KOPT-K1 (cell line): Measurements from ENCODE around the gene POLN.

Experiments
- H3K27ac ChIP-seq: fragments of 200-600 bp; sonication (generic); 2 replicates; pipeline ENCODE4 v1.5.1; 2016; ENCODE audit warnings: antibody characterized with exemption, mild to moderate bottlenecking, low read depth, low read length; ENCODE audit not compliant: poor library complexity, severe bottlenecking
- H3K36me3 ChIP-seq: fragments of 200-600 bp; sonication (generic); 2 replicates; pipeline ENCODE4 v1.5.1; 2017; ENCODE audit warnings: antibody characterized with exemption, mild to moderate bottlenecking, low read length, moderate library complexity; ENCODE audit not compliant: insufficient read depth
- H3K9me3 ChIP-seq: fragments of 200-600 bp; sonication (generic); 2 replicates; pipeline ENCODE4 v1.5.1; 2017; ENCODE audit warnings: antibody characterized with exemption, low read length, mild to moderate bottlenecking; ENCODE audit not compliant: insufficient read depth, poor library complexity, severe bottlenecking

The POLN gene

GRCh38 chr4:2062808-2063524, 179.0 kb downstream of the POLN start:
- Histone ChIP-seq H3K36me3 (no peaks in the 10 kb centered on the region), H3K9me3 (no peaks in the 10 kb centered on the region), H3K27ac (no peak overlapping the region)

- Histone ChIP-seq H3K27ac (no peak overlapping the region), H3K9me3 (no peaks in the 10 kb centered on the region)
Measured at GRCh38 chr4:2062168-2062807, 179.6 kb downstream of the POLN start.

GRCh38 chr4:2061186-2062131, 180.5 kb downstream of the POLN start:
- Histone ChIP-seq H3K27ac (no peak overlapping the region), H3K9me3 (no peaks in the 10 kb centered on the region), H3K36me3 (no peaks in the 10 kb centered on the region)

More at GRCh38 chr4:2062168-2062807, 179.6 kb downstream of the POLN start:
- no peaks in the 10 kb centered on the region for H3K36me3 ChIP-seq

GRCh38 chr4:2060611-2061185, 181.2 kb downstream of the POLN start:
- no peaks in the 10 kb centered on the region for H3K36me3 ChIP-seq
- no peaks in the 10 kb centered on the region for H3K9me3 ChIP-seq
- H3K27ac ChIP-seq, result no peak overlapping the region

GRCh38 chr4:2059726-2060602, 182.0 kb downstream of the POLN start:
- no peak overlapping the region for H3K27ac ChIP-seq
- H3K36me3 ChIP-seq, result no peaks in the 10 kb centered on the region
- H3K9me3 ChIP-seq, result no peaks in the 10 kb centered on the region

- H3K36me3 ChIP-seq, result no peaks in the 10 kb centered on the region
- H3K27ac ChIP-seq, result no peak within 1 kb of the TSS
- no peaks in the 10 kb centered on the region for H3K9me3 ChIP-seq
Measured at GRCh38 chr4:2059046-2059725, 182.7 kb downstream of the POLN start, which contains the start of gene NAT8L. Gene NAT8L, plus strand, starts transcription at chr4:2059327. Its CDS starts 185 bp downstream, at chr4:2059512.

GRCh38 chr4:2058264-2059045, 183.5 kb downstream of the POLN start:
- Histone ChIP-seq H3K27ac (no peak overlapping the region), H3K9me3 (no peaks in the 10 kb centered on the region), H3K36me3 (no peaks in the 10 kb centered on the region)

GRCh38 chr4:2057382-2058065, 184.4 kb downstream of the POLN start:
- no peaks in the 10 kb centered on the region for H3K9me3 ChIP-seq
- H3K36me3 ChIP-seq, result no peaks in the 10 kb centered on the region
- H3K27ac ChIP-seq, result no peak overlapping the region

GRCh38 chr4:2054217-2054616, 187.7 kb downstream of the POLN start:
- H3K36me3 ChIP-seq, result no peaks in the 10 kb centered on the region
- no peaks in the 10 kb centered on the region for H3K9me3 ChIP-seq
- H3K27ac ChIP-seq, result no peak overlapping the region

GRCh38 chr4:2051086-2051485, 190.8 kb downstream of the POLN start:
- Histone ChIP-seq H3K36me3 (no peaks in the 10 kb centered on the region), H3K9me3 (no peaks in the 10 kb centered on the region), H3K27ac (no peak overlapping the region)

- H3K9me3 ChIP-seq, result no peaks in the 10 kb centered on the region
- H3K27ac ChIP-seq, result no peak overlapping the region
- H3K36me3 ChIP-seq, result no peaks in the 10 kb centered on the region
Measured at GRCh38 chr4:2049811-2050210, 192.1 kb downstream of the POLN start.

- Histone ChIP-seq H3K9me3 (no peaks in the 10 kb centered on the region), H3K36me3 (no peaks in the 10 kb centered on the region)
Measured at GRCh38 chr4:2049381-2049780, 192.5 kb downstream of the POLN start.

GRCh38 chr4:2048831-2049230, 193.1 kb downstream of the POLN start:
- Histone ChIP-seq H3K36me3 (no peaks in the 10 kb centered on the region), H3K27ac (no peak overlapping the region), H3K9me3 (no peaks in the 10 kb centered on the region)

More at GRCh38 chr4:2049381-2049780, 192.5 kb downstream of the POLN start:
- no peak overlapping the region for H3K27ac ChIP-seq
